Endothelial cell of umbilical vein (primary cell): ENCODE results near the gene LHFPL6. TPM values are rescaled to one million over a fixed set of nuclear protein-coding genes. Genes with fewer than 3 reads are reported as not detected.

Source experiments
- BruUV-seq: library from RNA; stranded (reverse); fragments of 400-500 nt; replicated peaks from 2 replicates; lab custom pipeline; 2021; lab: Mats Ljungman, UMichigan
- CTCF ChIA-PET: fragments of 300-600, 350-600 bp; sonication (Branson Sonifier 250); formaldehyde crosslinking; loops from one replicate; lab custom pipeline; 2021; ENCODE audit warnings: antibody characterized with exemption, inconsistent platforms; lab: Charles Lee
- POLR2A ChIA-PET: fragments of 300-600, 350-600 bp; sonication (Branson Sonifier 250); formaldehyde crosslinking; loops from one replicate; lab custom pipeline; 2021; ENCODE audit warnings: antibody characterized with exemption, inconsistent platforms; lab: Charles Lee
- DNase-seq: peaks from one replicate; pipeline ENCODE4 v3.0.0-alpha.2; 2011; ENCODE audit warnings: low read depth, low spot score
- FAIRE-seq: peaks from 2 replicates; lab custom pipeline; 2011; peaks lifted over from hg19 to GRCh38; lab: Jason Lieb, UNC
- H2AFZ ChIP-seq: 2 replicates; pipeline ENCODE4 v1.6.0; 2012; ENCODE audit warnings: low read depth, low read length, control low read depth, inconsistent platforms
- H3K27ac ChIP-seq: 2 replicates; pipeline ENCODE4 v1.5.1; 2011; ENCODE audit warnings: low read depth, mild to moderate bottlenecking, control low read depth, low read length, moderate library complexity; ENCODE audit not compliant: insufficient read depth
- H3K27me3 ChIP-seq, 2 experiments: 2 replicates each; pipeline versions ENCODE4 v1.6.0 to v1.6.1; 2011; ENCODE audit warnings: low read length in 2 of 2, mixed read lengths in 1 of 2; ENCODE audit not compliant: control insufficient read depth in 2 of 2, insufficient read depth in 2 of 2
- H3K36me3 ChIP-seq, 2 experiments: 2 replicates in 1 of 2; 3 replicates in 1 of 2; pipeline ENCODE4 v1.5.1; 2011; ENCODE audit warnings: low read length in 2 of 2, mild to moderate bottlenecking in 1 of 2, moderate library complexity in 1 of 2; ENCODE audit not compliant: control insufficient read depth in 2 of 2, insufficient read depth in 2 of 2; ENCODE audit errors: extremely low read depth in 1 of 2
- H3K4me1 ChIP-seq: 3 replicates; pipeline ENCODE4 v1.5.1; 2011; ENCODE audit warnings: mild to moderate bottlenecking, low read length; ENCODE audit not compliant: control insufficient read depth, insufficient read depth; ENCODE audit errors: extremely low read depth
- H3K4me2 ChIP-seq: 2 replicates; pipeline ENCODE4 v1.6.1; 2011; ENCODE audit warnings: low read length, control low read depth, mixed read lengths; ENCODE audit not compliant: insufficient read depth
- H3K4me3 ChIP-seq, 3 experiments: fragments of 200-600 bp in 1 of 3; sonication (generic), shearing (Covaris generic) in 1 of 3; replicated peaks in 1 of 3; 2 replicates each; pipeline ENCODE4 v1.5.1; 2011 to 2016; ENCODE audit warnings: control low read depth in 3 of 3, low read length in 3 of 3, mild to moderate bottlenecking in 2 of 3, inconsistent platforms in 1 of 3, low read depth in 1 of 3, moderate library complexity in 1 of 3; ENCODE audit not compliant: insufficient read depth in 1 of 3
- H3K79me2 ChIP-seq: 2 replicates; pipeline ENCODE4 v1.6.0; 2012; ENCODE audit warnings: low read length, inconsistent platforms; ENCODE audit not compliant: control insufficient read depth, insufficient read depth
- H3K9ac ChIP-seq: replicated peaks from 2 replicates; pipeline ENCODE3; 2011; ENCODE audit warnings: low read length, control low read depth; ENCODE audit not compliant: insufficient read depth; ENCODE audit errors: extremely low read depth
- H3K9me1 ChIP-seq: replicated peaks from 3 replicates; pipeline ENCODE4 v1.6.0; 2011; ENCODE audit warnings: mild to moderate bottlenecking, low read length; ENCODE audit not compliant: control insufficient read depth, insufficient read depth; ENCODE audit errors: extremely low read depth
- H3K9me3 ChIP-seq: replicated peaks from 2 replicates; pipeline ENCODE4 v1.5.1; 2012; ENCODE audit warnings: low read length, inconsistent platforms; ENCODE audit not compliant: control insufficient read depth, insufficient read depth
- H4K20me1 ChIP-seq: replicated peaks from 2 replicates; pipeline ENCODE3; 2011; ENCODE audit warnings: mild to moderate bottlenecking, low read length; ENCODE audit not compliant: control insufficient read depth, insufficient read depth; ENCODE audit errors: extremely low read depth
- EZH2 ChIP-seq: IDR thresholded peaks from 2 replicates; pipeline ENCODE4 v1.6.1; 2012; ENCODE audit warnings: borderline replicate concordance, low read depth, mild to moderate bottlenecking, moderate library complexity, low read length, inconsistent platforms; ENCODE audit not compliant: severe bottlenecking
- FOS ChIP-seq: IDR thresholded peaks from 2 replicates; pipeline ENCODE4 v1.6.1; 2011; ENCODE audit warnings: mild to moderate bottlenecking, low read length, moderate library complexity, borderline replicate concordance; ENCODE audit not compliant: insufficient read depth
- GATA2 ChIP-seq: IDR thresholded peaks from 2 replicates; pipeline ENCODE4 v1.7.0; 2011; ENCODE audit warnings: low read depth, mild to moderate bottlenecking, moderate library complexity, mixed read lengths, low read length; ENCODE audit not compliant: insufficient read length, insufficient read depth
- JUN ChIP-seq: IDR thresholded peaks from 2 replicates; pipeline ENCODE4 v1.6.1; 2011; ENCODE audit warnings: borderline replicate concordance, low read depth; ENCODE audit not compliant: insufficient read length, insufficient read depth
- MAX ChIP-seq: IDR thresholded peaks from 2 replicates; pipeline ENCODE4 v1.6.1; 2011; ENCODE audit not compliant: insufficient read depth, insufficient read length
- MYC ChIP-seq: IDR thresholded peaks from one replicate; pipeline ENCODE4 v1.6.1; 2011; ENCODE audit warnings: mild to moderate bottlenecking, low read depth, low read length
- POLR2A ChIP-seq: IDR thresholded peaks from 2 replicates; pipeline ENCODE4 v1.6.1; 2012; ENCODE audit warnings: low read depth, mild to moderate bottlenecking, control low read depth, low read length
- POLR2AphosphoS5 ChIP-seq: IDR thresholded peaks from 2 replicates; pipeline ENCODE4 v1.6.1; 2012; ENCODE audit warnings: low read depth, mild to moderate bottlenecking, control low read depth, low read length, moderate library complexity; ENCODE audit not compliant: insufficient read depth
- dilution Hi-C: fragments of 300-500 bp; cut with MboI; formaldehyde crosslinking; loops from one replicate; pipeline ENCODE4 v1.15.0; 2019; ENCODE audit warnings: low sequenced_read_pairs; ENCODE audit not compliant: extremely low pct_ligation_motif_present
- intact Hi-C: fragments of 100-400 bp; cut with micrococcal nuclease; formaldehyde crosslinking; loops from one replicate; pipeline ENCODE4 v1.10.0; 2022
- polyA plus RNA-seq, 4 experiments: library from polyadenylated mRNA; depleted of rRNA in 3 of 4; stranded (reverse) in 3 of 4; unstranded in 1 of 4; fragments of >200 nt; gene quantifications; 2 replicates each; pipeline versions ENCODE4 v1.2.1 to v1.2.3, GENCODE V29; 2011 to 2012; ENCODE audit warnings: missing spikeins in 1 of 4
- total RNA-seq: library from RNA; stranded (reverse); gene quantifications from 2 replicates; pipeline ENCODE4 v1.2.3, GENCODE V29; 2021
- TF ChIP-seq, protein P1 (sequence below), 2 donors: IDR thresholded peaks; 1 replicate in 1 of 2; 2 replicates in 1 of 2; pipeline ENCODE4 v1.5.1; 2011; ENCODE audit warnings: low read length in 2 of 2, mild to moderate bottlenecking in 2 of 2, moderate library complexity in 2 of 2, control low read depth in 1 of 2, inconsistent platforms in 1 of 2, low read depth in 1 of 2; ENCODE audit not compliant: insufficient read depth in 1 of 2; ENCODE audit errors: extremely low read depth in 1 of 2

LHFPL6 gene
- total and polyA plus RNA-seq, 2 donors (not counting 3 experiments of a cell fraction or from before 2014, with no cell fraction given), result 17.5 to 19.4 TPM

DNA sequence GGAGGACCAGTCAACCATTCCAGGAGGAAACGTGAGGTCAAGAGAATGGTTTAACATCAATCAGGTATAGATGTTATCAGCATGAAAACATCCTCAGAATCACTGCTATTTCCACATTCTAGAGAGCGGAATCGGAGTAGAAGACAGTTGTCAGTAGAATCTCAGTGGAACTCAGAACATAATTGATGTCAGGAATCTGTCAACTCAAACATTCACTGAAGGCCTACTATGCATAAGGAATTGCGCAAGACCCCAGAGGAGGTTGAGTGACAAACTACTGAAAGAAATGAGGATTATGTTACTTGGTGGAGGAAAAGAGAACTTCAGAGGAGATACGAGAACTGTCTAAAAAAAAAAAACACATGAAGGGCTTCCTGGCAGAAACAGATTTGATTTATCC, 97.8 kb downstream of the LHFPL6 start:
- Histone ChIP-seq H3K27ac (no peak overlapping the region), H4K20me1 (no peaks in the 10 kb centered on the region), H3K79me2 (no peaks in the 10 kb centered on the region), H3K4me1 (no peaks in the 10 kb centered on the region), H3K4me2 (no peak overlapping the region), H3K27me3 (no peaks in the 10 kb centered on the region), H3K9ac (no peak overlapping the region), H3K9me1 (no peaks in the 10 kb centered on the region), H3K9me3 (no peaks in the 10 kb centered on the region), H3K36me3 (no peaks in the 10 kb centered on the region), H3K4me3 (no peak overlapping the region), H2AFZ (no peak overlapping the region)
- DNase-seq (no peak), FAIRE-seq (no peak)
- no TSS peak for BruUV-seq
- CTCF ChIA-PET, result no interaction called here
- TF ChIP-seq JUN (no peak), POLR2A (no peak), POLR2AphosphoS5 (no peak), FOS (no peak), GATA2 (no peak), MAX (no peak), EZH2 (no peak), MYC (no peak)
- TF ChIP-seq, protein P1, sequence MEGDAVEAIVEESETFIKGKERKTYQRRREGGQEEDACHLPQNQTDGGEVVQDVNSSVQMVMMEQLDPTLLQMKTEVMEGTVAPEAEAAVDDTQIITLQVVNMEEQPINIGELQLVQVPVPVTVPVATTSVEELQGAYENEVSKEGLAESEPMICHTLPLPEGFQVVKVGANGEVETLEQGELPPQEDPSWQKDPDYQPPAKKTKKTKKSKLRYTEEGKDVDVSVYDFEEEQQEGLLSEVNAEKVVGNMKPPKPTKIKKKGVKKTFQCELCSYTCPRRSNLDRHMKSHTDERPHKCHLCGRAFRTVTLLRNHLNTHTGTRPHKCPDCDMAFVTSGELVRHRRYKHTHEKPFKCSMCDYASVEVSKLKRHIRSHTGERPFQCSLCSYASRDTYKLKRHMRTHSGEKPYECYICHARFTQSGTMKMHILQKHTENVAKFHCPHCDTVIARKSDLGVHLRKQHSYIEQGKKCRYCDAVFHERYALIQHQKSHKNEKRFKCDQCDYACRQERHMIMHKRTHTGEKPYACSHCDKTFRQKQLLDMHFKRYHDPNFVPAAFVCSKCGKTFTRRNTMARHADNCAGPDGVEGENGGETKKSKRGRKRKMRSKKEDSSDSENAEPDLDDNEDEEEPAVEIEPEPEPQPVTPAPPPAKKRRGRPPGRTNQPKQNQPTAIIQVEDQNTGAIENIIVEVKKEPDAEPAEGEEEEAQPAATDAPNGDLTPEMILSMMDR (IDR thresholded peaks at IDR 0.05; ENCODE audit: extremely low read depth in 1 of 2, insufficient read depth in 1 of 2, low read depth in 1 of 2, low read length in 2 of 2), result no peak
- POLR2A ChIA-PET, result no interaction called here
- dilution Hi-C loops, result no loop called here
- intact Hi-C loops, result no loop called here
